Right lobe of liver (tissue), 4 donors: ENCODE data around the gene PCSK9.

ENCODE experiments used
- POLR2A ChIP-seq: fragments of 450-650 bp; IDR thresholded peaks from one replicate; pipeline ENCODE4 v1.6.1; 2017; ENCODE audit warnings: antibody characterized with exemption, mild to moderate bottlenecking
- TF ChIP-seq, protein P1 (sequence below), 4 donors: fragments of 200-600 bp in 3 of 4; fragments of 450-650 bp in 1 of 4; IDR thresholded peaks; one replicate each; pipeline versions ENCODE4 v1.5.1 to v1.8.0; 2016 to 2022; ENCODE audit warnings: antibody characterized with exemption in 4 of 4, mild to moderate bottlenecking in 2 of 4
- donor health status: DM: no; HTN: no; CAD: no.
- donor health status: DM: no; HTN: no; CAD: no.
- donor health status: DM: no; HTN: yes; CAD: no.

DNA sequence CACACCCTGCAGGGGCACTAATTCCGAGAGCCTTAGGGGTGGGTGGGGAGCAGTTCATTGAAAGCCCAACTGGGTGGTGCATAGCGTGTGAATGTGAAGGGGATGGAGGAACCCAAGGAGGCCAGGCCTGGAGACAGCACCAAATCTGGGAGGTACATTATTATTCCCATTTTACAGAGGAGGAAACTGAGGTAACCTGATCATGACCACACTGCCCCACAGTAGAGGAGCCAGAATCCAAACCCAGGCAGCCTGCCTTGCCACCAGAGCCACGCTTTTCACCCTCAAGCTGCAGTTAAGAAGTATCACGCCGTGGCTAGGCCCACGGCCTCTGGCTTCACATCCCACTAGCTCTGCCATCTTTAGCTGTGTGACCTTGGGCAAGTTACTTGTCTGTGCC lies 41.2 kb upstream of the PCSK9 start:
- TF ChIP-seq POLR2A, result no peak
- TF ChIP-seq, protein P1, sequence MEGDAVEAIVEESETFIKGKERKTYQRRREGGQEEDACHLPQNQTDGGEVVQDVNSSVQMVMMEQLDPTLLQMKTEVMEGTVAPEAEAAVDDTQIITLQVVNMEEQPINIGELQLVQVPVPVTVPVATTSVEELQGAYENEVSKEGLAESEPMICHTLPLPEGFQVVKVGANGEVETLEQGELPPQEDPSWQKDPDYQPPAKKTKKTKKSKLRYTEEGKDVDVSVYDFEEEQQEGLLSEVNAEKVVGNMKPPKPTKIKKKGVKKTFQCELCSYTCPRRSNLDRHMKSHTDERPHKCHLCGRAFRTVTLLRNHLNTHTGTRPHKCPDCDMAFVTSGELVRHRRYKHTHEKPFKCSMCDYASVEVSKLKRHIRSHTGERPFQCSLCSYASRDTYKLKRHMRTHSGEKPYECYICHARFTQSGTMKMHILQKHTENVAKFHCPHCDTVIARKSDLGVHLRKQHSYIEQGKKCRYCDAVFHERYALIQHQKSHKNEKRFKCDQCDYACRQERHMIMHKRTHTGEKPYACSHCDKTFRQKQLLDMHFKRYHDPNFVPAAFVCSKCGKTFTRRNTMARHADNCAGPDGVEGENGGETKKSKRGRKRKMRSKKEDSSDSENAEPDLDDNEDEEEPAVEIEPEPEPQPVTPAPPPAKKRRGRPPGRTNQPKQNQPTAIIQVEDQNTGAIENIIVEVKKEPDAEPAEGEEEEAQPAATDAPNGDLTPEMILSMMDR (IDR thresholded peaks at IDR 0.05), result no peak
